ENCODE data around the gene IGSF1. TPM values are rescaled to one million over a fixed set of nuclear protein-coding genes. Genes with fewer than 3 reads are reported as not detected.

Gene IGSF1
- total RNA-seq, 2 donors from 2014 or later: 2.4 to 4.1 TPM

Other genes with a start within 250 kb of the IGSF1 start
- under 1 TPM in 1 of 2 donors, not detected in 1; 0.32 TPM for gene ARHGAP36, start 231.0 kb downstream of the IGSF1 start, total RNA-seq